Panc1 (cell line): ENCODE measurements around the gene THSD7B. TPM values are rescaled to one million over a fixed set of nuclear protein-coding genes. Genes with fewer than 3 reads are reported as not detected.

Experiments
- ATAC-seq: fragments of 200-7000 bp; cut with Tn5 transposase; 2 replicates; pipeline ENCODE4 v1.9.1; 2020; ENCODE audit warnings: mild to moderate bottlenecking, moderate library complexity
- BruUV-seq: library from RNA; stranded (reverse); fragments of 400-500 nt; replicated peaks from 2 replicates; lab custom pipeline; 2021; lab: Mats Ljungman, UMichigan
- CTCF ChIA-PET: fragments of 300-600 bp; sonication (Branson Sonifier 250); formaldehyde crosslinking; loops from one replicate; lab custom pipeline; 2022; ENCODE audit warnings: antibody characterized with exemption; lab: Charles Lee
- POLR2A ChIA-PET: fragments of 300-600 bp; sonication (Branson Sonifier 250); formaldehyde crosslinking; loops from one replicate; lab custom pipeline; 2022; ENCODE audit warnings: antibody characterized with exemption; lab: Charles Lee
- DNase-seq: peaks from one replicate; pipeline ENCODE4 v3.0.0-alpha.2; 2010; ENCODE audit warnings: low read depth, low spot score
- H3K27ac ChIP-seq: 2 replicates; pipeline ENCODE4 v1.5.1; 2011; ENCODE audit warnings: mild to moderate bottlenecking, low read length, inconsistent platforms
- H3K27me3 ChIP-seq: fragments of 200-500 bp; sonication (Bioruptor generic); 2 replicates; pipeline ENCODE4 v1.6.0; 2014; ENCODE audit warnings: low read length, inconsistent platforms; ENCODE audit not compliant: control insufficient read depth, insufficient read depth
- H3K36me3 ChIP-seq: fragments of 200-500 bp; sonication (Bioruptor generic); 2 replicates; pipeline ENCODE4 v1.5.1; 2014; ENCODE audit warnings: inconsistent platforms, mild to moderate bottlenecking, low read length, moderate library complexity; ENCODE audit not compliant: control insufficient read depth, insufficient read depth
- H3K4me1 ChIP-seq: 2 replicates; pipeline ENCODE4 v1.5.1; 2011; ENCODE audit warnings: inconsistent platforms, mild to moderate bottlenecking, low read length, moderate library complexity; ENCODE audit not compliant: control insufficient read depth, insufficient read depth
- H3K4me3 ChIP-seq, 2 experiments: 2 replicates each; pipeline ENCODE4 v1.5.1; 2011 to 2012; ENCODE audit warnings: low read depth in 2 of 2, low read length in 2 of 2, mild to moderate bottlenecking in 2 of 2, inconsistent platforms in 1 of 2, moderate library complexity in 1 of 2
- H3K9me3 ChIP-seq: fragments of 200-500 bp; sonication (Bioruptor generic); 2 replicates; pipeline ENCODE4 v1.5.1; 2014; ENCODE audit warnings: low read depth, mild to moderate bottlenecking, inconsistent platforms, low read length, moderate library complexity; ENCODE audit not compliant: control insufficient read depth, insufficient read depth
- CTCF ChIP-seq: fragments of 450-650 bp; IDR thresholded peaks from 2 replicates; pipeline ENCODE4 v1.5.1; 2017; ENCODE audit warnings: mild to moderate bottlenecking
- POLR2AphosphoS5 ChIP-seq: IDR thresholded peaks from 2 replicates; pipeline ENCODE4 v1.6.1; 2012; ENCODE audit warnings: mild to moderate bottlenecking, low read depth, low read length, moderate library complexity
- REST ChIP-seq, 2 experiments: IDR thresholded peaks; 2 replicates each; pipeline ENCODE4 v1.6.1; 2011 to 2012; ENCODE audit warnings: low read depth in 2 of 2, control low read depth in 1 of 2, low read length in 1 of 2, mild to moderate bottlenecking in 1 of 2, moderate library complexity in 1 of 2; ENCODE audit not compliant: insufficient read depth in 1 of 2
- SIN3A ChIP-seq: IDR thresholded peaks from 2 replicates; pipeline ENCODE4 v1.6.1; 2012; ENCODE audit warnings: low read depth, mild to moderate bottlenecking, low read length, moderate library complexity, borderline replicate concordance; ENCODE audit not compliant: insufficient read depth
- TCF7L2 ChIP-seq: IDR thresholded peaks from 2 replicates; pipeline ENCODE4 v1.6.1; 2011; ENCODE audit warnings: mild to moderate bottlenecking, low read depth, low read length, inconsistent platforms
- in situ Hi-C: cut with HindIII; loops from 2 replicates; pipeline ENCODE4 v1.10.0; 2016; ENCODE audit warnings: low sequenced_read_pairs, low pct_unique_long_range_greater_than_20kb
- intact Hi-C: fragments of 100-400 bp; cut with micrococcal nuclease; formaldehyde crosslinking; loops from one replicate; pipeline ENCODE4 v1.10.0; 2022; ENCODE audit not compliant: unreplicated experiment
- total RNA-seq: library from RNA; stranded (reverse); gene quantifications from one replicate; pipeline ENCODE4 v1.2.1, GENCODE V29; 2021; ENCODE audit not compliant: unreplicated experiment

The THSD7B gene
- total RNA-seq, 1 experiment from 2014 or later = not detected

- intact Hi-C loops (no loop called here), in situ Hi-C loops (no loop called here)
- no peak for ATAC-seq
- Histone ChIP-seq H3K4me3 (no peak overlapping the region), H3K4me1 (no peaks in the 10 kb centered on the region), H3K36me3 (no peaks in the 10 kb centered on the region), H3K27ac (no peak overlapping the region), H3K27me3 (no peaks in the 10 kb centered on the region), H3K9me3 (no peaks in the 10 kb centered on the region)
- POLR2A ChIA-PET = no interaction called here
- no peak for TF ChIP-seq REST (IDR thresholded peaks at IDR 0.05; ENCODE audit: insufficient read depth in 1 of 2, low read depth in 2 of 2, low read length in 1 of 2)
- TF ChIP-seq TCF7L2 = no peak
- no peak for TF ChIP-seq SIN3A
- no peak for TF ChIP-seq CTCF
- TF ChIP-seq POLR2AphosphoS5 = no peak
- BruUV-seq = no TSS peak
- CTCF ChIA-PET = no interaction called here
- no peak for DNase-seq
Observed at GRCh38 chr2:137111896-137112295, 346.6 kb downstream of the THSD7B start.

- DNase-seq (no peak), ATAC-seq (no peak)
- Histone ChIP-seq H3K27ac (no peak overlapping the region), H3K4me1 (no peaks in the 10 kb centered on the region), H3K27me3 (no peaks in the 10 kb centered on the region), H3K9me3 (no peaks in the 10 kb centered on the region), H3K4me3 (no peak overlapping the region), H3K36me3 (no peaks in the 10 kb centered on the region)
- intact Hi-C loops (no loop called here), in situ Hi-C loops (no loop called here)
- ChIA-PET CTCF (no interaction called here), POLR2A (no interaction called here)
- TF ChIP-seq TCF7L2 (no peak), REST (IDR thresholded peaks at IDR 0.05; ENCODE audit: insufficient read depth in 1 of 2, low read depth in 2 of 2, low read length in 1 of 2) (no peak), POLR2AphosphoS5 (no peak), SIN3A (no peak), CTCF (no peak)
- no TSS peak for BruUV-seq
Observed at GRCh38 chr2:137115081-137115794, 349.9 kb downstream of the THSD7B start.
